ENCODE measurements around the gene PFN1. TPM values are rescaled to one million over a fixed set of nuclear protein-coding genes. Genes with fewer than 3 reads are reported as not detected.
"Not testable (repeated sequence)": the region's sequence is repeated elsewhere in the genome, so short reads cannot be mapped to it uniquely, and the experiment has no call there.

The PFN1 gene
- total RNA-seq, 1 experiment from 2014 or later = 1,180 TPM

DNA sequence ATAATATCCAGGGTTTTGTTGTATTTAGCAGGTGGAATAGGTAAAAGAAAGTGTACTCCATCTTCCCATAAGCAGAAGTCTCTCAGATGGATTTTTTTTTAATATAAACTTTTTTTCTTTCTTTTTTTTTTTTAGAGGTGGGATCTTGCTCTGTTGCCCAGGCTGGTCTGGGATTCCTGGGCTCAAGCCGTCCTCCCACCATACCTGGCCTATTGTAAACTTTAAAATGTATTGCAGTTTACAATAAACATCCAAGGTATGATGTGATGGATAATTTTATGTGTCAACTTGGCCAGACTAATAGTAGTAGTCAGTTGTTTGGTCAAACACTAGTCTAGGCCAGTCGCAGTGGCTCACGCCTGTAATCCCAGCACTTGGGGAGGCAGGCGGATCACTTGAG, 27.0 kb downstream of the PFN1 start:
- DNase-seq (ENCODE audit: low spot score) = no peak

DNA sequence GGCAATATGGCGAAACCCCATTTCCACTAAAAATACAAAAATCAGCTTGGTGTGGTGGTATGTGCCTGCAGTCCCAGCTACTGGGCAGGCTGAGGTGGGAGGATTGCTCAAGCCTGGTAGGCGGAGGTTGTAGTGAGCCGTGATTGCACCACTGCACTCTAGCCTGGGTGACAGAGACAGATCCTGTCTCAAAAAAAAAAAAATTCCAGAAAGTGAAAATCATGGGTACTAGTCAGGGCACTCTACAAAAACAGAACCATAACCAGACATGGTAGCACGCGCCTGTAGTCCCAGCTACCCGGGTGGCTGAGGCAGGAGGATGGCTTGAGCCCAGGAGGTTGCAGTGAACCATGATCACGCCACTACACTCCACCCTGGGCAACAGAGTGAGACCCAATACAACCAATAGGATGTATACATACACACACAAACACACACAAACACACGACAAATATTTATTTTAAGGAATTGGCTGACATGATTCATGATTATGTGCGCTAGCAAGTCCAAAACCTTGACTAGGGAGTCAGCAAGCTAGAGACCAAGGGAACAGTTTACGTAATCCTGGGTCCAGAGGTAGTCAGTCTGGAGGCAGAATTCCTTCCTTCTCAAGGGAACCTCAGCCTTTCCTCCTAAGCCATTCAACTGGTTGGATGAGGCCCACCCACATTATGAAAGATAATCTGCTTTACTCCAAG, 27.8 kb downstream of the PFN1 start:
- DNase-seq (ENCODE audit: low spot score) = no peak

DNA sequence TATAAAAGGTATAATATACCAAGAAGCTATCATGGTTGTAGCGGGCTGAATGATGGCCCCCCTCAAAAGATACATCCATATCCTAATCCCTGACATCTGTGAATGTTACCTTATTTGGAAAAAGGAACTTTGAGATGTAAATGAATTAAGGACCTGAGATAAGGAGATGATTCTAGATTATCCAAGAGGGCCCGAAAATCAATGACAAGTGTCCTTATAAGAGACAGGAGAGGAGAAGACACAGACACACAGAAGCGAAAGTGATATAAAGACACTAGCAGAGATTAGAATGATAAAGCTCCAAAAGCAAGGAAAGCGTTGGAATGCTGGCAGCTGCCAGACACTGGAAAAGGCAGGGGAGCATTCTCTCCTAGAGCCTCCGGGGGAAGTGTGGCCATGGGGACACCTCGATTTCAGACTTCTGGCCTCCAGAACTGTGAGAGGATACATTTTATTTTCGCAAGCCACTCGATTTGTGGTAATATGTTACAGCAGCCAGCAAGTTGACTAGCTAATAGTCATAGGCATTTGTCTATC, 28.8 kb downstream of the PFN1 start:
- DNase-seq (ENCODE audit: low spot score) = no peak

DNA sequence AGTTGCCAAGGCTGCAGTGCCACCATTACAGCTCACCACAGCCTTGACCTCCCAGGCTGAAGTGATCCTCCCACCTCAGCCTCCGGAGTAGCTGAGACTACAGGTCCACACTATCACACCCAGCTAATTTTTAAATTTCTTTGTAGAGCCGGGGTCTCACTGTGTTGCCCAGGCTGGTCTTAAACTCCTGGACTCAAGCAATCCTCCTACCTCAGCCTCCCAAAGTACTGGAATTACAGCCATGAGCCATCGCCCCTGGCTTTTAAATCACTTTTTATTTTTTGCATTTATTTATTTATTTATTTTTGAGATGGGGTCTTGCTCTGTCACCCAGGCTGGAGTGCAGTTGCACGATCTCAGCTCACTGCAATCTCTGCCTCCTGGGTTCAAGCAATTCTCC, 33.8 kb downstream of the PFN1 start:
- not testable (repeated sequence) for DNase-seq (ENCODE audit: low spot score)

DNA sequence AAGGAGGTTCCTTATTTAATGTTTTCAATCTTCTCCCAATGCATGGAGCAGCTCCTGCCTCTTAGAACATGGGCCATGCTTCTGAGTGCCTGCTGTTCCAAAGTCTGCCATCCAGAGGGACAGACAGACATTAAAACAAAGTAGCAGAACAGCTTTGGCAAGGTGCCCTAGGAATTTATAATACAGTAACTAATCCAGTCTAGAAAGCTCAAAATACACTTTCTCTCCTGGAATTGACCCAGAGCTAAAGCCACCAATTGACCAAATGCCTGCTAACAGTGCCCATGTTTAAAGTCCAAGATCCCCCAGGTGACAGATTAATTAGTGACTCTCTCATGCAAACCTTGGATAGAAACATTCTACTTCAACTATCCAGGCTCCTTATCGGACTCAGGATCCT, 34.3 kb downstream of the PFN1 start:
- DNase-seq (ENCODE audit: low spot score) = no peak

DNA sequence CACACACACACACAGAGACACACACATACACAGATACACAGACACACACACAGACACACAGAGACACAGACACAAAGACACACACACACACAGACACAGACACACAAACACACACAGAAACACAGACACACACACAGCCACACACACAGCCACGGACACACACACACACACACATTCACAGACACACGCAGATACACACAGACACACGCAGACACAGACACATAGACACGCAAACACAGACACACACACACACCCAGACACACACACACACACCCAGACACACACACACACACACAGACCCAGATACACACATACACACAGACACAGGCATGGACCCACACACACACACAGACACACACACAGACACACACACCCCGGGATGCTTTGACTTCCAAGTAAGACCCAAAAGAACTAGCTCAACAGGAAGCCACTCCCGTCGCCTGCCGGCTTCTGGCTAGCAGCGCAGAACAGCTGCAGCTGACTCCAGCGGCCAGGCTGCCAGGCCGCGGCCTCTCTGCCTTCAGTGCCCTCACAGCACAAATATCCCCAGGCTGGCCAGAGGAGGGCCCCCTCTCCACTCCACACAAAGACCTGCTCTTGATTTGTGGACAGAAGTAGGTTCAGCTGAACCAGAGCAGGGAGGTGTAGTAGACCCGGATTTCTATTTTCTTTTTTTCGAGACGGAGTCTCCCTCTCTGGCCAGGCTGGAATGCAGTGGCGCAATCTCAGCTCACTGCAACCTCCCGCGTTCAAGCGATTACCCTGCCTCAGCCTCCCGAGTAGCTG, 39.4 kb downstream of the PFN1 start:
- peak; percentile 91 for DNase-seq (ENCODE audit: low spot score)

DNA sequence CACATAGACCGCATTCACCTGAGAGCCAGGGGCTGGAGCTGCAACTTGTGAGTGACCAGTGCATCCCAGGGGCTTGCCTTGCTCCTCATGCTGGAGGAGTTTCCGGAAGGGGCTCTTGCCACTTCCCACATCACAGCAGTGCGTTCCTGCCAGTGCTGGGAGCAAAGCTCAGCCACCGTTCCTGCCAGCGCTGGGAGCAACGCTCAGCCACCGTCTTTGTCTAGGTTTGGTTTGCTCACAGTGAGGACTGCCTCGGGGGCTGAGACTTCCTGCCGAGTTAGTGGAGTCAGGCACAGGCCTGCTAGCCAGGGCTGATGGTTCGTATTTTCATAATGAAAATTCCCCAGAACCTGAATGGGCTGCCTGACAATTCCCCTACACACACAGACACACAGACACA, 40.0 kb downstream of the PFN1 start:
- no peak for DNase-seq (ENCODE audit: low spot score)

DNA sequence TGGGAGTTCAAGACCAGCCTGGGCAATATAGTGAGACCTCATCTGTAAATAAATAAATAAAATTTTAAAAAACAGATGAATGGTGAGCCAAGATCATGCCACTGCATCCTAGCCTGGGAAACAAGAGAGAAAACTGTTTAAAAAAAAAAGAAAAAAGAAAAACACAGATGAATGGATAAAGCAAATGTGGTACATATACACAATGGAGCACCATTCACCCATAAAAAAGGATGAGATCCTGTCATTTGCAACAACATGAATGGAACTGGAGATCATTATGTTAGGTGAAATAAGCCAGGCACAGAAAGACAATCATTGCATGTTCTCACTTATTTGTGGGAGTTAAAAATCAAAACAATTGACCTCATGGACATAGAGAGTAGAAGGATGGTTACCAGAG, 41.7 kb downstream of the PFN1 start:
- DNase-seq (ENCODE audit: low spot score) = not testable (repeated sequence)

DNA sequence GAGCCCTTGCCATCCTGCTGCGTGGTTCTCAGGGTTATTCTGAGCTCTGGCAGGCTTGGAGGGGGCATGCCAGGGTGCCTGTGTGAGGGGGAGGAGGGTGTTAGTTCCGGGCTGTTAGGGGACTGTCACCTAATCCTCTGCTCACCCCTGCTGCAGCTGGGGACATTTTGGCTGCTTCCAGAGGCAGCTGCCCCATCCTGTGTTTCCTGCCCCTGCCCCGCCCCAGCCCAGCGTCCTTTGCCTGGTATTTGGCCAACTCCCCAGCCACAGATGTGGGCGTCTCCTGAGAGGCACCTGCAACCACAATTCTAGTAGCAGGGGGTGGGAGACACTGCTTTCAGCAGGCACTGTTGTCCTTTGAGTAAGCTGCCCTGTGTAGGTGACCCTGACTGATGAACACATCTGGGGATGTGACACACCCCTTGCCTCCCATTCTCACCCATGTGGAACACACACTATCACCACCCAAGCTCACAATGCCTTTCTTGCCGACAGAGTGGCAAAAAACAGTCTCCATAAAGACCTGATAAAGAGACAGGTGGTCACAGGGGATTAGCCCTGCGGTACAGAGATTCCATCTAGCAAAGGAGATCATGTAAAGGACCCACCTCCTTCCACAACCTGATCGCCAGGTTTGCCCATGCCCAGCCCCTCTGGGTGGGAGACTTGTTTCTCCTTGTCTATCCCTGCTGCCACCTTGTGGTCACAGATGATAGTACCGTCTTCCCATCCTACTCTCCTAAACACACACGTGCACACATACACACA, 45.1 kb downstream of the PFN1 start, which contains the start of gene CHRNE:
CHRNE (minus strand) TSS at position 48 of the 768 bp plus-strand sequence; CDS start at position 13, 35 bp downstream.
- DNase-seq (ENCODE audit: low spot score) = peak; percentile 65

DNA sequence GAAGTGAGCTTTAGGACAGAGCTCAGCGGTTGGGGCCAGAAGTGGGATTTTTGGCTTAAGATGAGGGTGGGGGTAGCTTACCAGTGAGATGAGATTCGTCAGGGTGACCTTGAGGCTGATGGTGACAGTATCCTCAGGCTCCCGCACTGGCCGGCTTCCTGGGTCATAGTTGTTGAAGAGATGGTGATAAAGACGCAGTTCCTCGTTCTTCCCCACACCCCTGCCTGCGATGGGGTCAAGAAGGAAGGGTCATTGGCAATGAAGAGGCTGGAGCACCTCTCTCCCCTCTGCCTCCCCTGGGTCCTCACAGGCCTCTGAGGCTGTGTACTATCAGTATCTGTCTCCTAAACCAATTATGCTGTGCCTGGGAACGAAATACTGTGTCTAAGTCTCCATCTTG, 45.8 kb downstream of the PFN1 start:
- DNase-seq (ENCODE audit: low spot score) = no peak

DNA sequence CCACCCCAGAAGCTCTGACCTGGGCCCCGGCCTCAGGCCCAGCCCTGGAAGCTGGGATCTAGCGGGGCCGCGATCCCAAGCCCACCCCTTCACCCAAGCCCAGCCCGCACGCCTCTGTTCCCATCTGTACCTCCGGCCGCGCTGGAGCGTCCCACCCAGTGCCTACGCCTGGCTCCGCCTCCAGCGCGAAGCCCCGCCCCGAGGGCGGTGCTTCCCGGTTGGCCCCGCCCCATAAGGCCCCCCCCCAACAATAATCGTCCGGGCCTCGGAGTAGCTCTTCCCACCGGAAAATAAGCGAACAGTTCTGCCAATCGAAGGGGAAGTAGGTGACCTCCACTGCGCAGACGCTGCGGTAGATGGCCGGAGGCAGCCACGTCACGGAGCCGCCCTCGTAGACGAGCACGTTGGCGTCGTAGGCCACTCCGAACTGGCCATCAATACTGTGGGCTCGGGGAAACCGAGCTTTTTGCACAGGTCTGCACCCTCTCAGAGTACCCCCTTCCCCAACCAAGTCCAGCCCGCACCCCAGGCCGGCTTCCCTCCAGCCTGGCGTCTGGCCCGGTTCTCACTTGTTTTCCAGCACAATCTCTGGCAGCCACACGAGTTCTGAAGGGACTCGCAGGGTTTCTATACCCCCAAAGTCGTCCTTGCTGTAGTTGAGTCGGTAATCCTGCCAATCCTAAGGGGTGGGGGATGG, 46.5 kb downstream of the PFN1 start:
- DNase-seq (ENCODE audit: low spot score) = no peak

DNA sequence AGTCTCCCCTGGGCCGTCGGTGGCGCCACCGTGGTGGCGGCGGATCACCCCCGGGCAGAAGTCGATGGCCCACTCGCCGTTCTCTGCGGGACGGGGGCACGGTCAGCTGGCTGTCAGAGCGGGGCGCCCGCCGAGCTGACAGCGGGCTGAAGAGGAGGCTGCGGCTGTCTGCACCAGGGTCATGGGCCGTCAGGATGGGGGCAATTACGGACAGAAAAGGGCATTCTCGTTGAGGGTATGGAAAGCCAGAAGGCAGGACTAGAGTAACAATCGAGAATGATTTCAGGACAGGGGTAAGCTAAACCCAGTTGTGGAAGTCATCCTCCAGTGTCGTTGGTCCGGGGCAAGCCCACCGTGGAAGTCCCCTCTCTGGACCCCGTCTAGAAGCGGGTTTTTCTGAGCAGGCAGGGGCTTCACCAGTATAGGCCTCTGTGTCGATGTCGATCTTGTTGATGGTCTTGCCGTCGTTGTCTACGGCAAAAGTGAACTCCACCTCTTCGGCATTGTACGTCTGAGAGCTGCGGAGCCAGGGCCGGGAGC, 47.2 kb downstream of the PFN1 start:
- DNase-seq (ENCODE audit: low spot score) = no peak

DNA sequence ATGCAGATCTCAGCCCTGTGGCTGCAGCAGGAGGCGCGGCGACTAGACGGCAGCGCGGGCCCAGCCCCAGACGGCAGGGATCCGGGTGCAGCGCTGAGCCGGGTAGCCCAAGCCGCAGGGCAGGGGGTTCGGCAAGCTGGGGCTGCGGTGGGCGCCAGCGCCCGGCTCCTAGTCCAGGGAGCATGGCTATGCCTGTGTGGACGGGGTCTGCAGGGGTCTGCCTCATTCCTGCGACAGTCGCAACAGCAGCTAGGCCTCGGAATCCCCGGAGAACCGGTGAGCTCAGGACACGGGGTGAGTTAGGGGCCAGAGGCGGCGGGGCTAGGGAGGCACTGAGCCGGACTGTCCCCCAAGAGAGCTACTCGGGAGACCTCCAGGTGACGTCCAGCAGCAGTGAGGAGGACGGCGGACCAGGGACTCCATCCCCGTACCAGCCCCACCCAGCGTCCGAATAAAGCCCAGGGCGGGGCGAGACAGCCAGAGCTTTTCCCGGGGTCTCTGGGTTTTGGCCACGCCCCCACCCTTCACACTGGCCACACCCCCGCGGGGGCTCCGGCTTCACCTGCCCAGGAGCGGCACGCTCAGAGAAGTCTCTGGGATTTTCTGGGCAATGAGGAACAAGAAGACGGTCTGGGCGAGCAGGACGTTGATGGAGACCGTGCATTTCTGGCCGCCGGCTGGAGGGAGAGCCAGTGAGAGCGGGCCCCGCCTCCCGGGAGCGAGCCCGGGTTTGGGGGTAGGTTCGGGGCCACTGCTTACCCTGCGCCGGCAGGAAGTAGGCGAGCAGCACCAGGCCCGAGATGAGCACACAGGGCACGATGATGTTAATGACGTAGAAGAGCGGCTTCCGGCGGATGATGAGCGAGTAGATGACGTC, 47.9 kb downstream of the PFN1 start:
- DNase-seq (ENCODE audit: low spot score) = no peak

DNA sequence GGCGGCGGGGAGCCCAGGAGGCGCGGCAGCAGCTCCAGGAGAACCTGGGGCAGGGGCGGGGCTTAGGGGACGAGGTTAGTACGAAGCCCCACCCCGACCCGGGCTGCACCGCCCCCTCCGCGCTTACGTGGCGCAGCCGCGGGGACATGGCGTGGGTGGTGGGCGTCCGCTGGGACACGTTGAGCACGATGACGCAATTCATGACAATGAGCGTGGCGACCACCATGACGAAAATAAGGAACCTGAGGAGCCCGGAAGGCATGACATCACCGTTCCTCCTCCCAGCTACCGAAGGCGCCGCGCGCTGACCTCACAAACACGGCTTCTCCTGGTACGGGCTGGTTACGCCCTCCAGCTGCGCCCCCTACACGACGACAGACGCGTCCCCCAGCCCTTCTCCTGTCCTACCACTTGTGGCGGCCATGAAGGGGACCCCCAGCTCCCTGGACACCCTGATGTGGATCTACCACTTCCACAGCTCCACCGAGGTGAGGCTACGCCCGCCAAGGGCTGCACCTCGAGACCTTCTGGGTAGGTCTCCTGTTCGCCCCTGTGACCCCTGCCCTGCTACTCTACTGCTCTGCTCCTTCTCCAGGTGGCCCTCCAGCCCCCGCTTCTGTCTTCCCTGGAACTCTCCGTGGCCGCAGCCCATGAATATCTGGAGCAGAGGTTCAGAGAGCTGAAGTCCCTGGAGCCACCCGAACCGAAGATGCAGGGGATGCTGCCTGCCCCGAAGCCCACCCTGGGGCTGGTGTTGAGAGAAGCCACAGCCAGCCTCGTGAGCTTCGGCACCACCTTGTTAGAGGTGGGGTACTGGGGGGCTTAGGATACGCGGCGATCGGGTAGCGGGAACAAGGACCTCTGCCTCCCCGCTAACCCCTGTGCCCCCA, 48.7 kb downstream of the PFN1 start, which contains the start of gene C17orf107:
C17orf107 (plus strand) TSS at position 196 of the 890 bp plus-strand sequence; CDS start at position 423, 227 bp downstream.
- DNase-seq (ENCODE audit: low spot score) = no peak

DNA sequence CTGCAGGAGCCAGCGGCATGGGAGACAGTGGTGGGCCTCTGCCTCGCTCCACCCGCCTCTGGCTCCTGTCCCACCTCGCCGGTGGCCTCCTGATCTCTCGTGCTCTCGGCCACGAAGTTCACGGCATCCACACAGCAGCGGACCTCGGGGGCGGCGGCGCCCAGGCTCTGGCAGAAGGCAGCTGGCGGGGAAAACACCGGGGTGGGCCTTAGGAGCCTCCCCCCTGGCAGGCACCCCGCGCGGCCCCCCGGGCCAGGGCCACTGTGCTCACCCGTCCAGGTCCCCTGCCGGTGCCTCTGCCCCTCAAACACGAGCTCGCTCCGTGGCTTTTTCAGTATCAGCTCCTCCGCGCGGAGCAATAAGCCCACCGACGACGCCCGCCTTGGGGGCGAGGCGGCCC, 49.4 kb downstream of the PFN1 start:
- no peak for DNase-seq (ENCODE audit: low spot score)

DNA sequence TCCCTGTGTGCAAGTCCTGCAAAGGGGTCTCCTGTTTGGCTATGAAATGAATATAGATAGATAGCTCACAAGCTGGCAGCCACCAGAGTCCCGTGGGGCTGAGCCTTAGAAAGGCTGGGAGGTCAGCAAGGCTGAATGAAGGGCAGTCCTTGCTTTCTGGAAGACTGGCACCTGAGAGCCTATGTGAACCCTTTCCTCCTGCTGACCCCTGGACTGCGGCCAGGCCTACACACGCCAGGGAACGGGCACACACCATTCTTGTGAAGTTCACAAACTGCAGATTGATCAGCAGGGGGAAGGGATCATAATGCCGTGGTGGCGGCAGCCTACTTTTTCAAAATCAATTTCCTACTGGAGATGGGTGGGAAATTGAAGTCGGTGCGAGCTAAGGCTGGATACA, 50.0 kb downstream of the PFN1 start:
- no peak for DNase-seq (ENCODE audit: low spot score)

DNA sequence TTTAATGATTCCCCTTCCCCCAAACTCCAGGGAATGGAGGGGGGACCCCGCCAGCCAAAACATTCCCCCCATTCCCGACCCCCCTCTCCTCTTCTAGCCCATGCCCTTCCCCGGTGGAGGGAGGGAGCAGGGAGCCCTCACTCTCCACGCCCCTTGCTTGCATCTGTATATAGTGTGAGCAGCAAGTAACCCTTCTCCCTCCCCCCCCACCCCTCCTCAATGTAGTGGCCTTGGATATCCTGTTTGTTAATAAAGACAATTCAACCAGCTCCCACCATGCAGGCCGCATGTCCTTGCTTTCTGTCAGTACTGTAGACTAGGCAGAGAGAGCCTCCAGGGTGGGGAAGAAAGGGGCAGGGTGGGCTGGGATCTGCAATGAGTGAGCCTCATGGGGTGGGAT, 50.5 kb downstream of the PFN1 start:
- DNase-seq (ENCODE audit: low spot score) = no peak

DNA sequence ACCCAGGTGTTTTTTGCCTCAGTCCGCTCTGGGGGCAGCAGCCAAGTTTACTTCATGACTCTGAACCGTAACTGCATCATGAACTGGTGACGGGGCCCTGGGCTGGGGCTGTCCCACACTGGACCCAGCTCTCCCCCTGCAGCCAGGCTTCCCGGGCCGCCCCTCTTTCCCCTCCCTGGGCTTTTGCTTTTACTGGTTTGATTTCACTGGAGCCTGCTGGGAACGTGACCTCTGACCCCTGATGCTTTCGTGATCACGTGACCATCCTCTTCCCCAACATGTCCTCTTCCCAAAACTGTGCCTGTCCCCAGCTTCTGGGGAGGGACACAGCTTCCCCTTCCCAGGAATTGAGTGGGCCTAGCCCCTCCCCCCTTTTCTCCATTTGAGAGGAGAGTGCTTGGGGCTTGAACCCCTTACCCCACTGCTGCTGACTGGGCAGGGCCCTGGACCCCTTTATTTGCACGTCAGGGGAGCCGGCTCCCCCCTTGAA, 51.1 kb downstream of the PFN1 start:
- no peak for DNase-seq (ENCODE audit: low spot score)

Data from A172 (cell line).